ENCODE measurements around the gene HUS1. TPM values are rescaled to one million over a fixed set of nuclear protein-coding genes. Genes with fewer than 3 reads are reported as not detected.

Gene HUS1
- total RNA-seq, 5 donors from 2014 or later (not counting 1 experiment from before 2014, with no cell fraction given) = 56.9 to 71.0 (median 59.4) TPM

DNA sequence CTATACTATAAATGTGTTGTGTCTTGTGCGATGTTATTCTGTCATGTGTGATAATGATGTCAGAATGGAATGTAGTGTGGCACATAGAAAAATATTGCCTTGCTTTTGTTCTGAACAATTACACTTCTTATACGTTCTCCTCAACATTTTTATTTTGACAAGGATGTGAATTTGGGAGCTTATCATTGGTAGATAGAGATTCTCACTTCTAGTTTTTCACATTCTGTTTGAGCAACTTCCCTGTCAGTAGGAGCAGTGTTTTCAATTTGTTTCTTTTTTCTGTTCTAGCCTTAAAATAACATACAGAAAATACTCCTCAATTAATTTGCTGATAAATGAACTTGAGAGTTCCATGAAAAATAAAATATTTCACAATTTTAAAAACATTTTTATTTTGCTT lies 31.9 kb upstream of the HUS1 start:
- Mint-ChIP-seq H3K9me3 (peaks cover 0 to 5% (median 0%) of the 10 kb centered on the region in 3 donors), H3K36me3 (no peaks in the 10 kb centered on the region), H3K27me3 (peaks cover 13 to 14% of the 10 kb centered on the region in 2 donors), H3K27ac (no peak overlapping the region), H3K4me3 (no peak overlapping the region), H3K4me1 (no peaks in the 10 kb centered on the region)
- ChIA-PET CTCF (interaction anchor here in 1 of 2 donors (1.2 kb wide), 1 partner anchor 66 kb away, joined by 3 read pairs; no protein-coding TSS in a partner anchor), POLR2A (interaction anchor here in 1 of 2 donors (0.5 kb wide), 1 partner anchor 30 kb away, joined by 3 read pairs; no protein-coding TSS in a partner anchor)
- H3K4me1 ChIP-seq (ENCODE audit: control insufficient read depth in 1 of 2, extremely low read depth in 1 of 2, insufficient read depth in 2 of 2, low read length in 2 of 2) = no peaks in the 10 kb centered on the region
- peaks cover 0 to 11% of the 10 kb centered on the region in 2 experiments for H3K27me3 ChIP-seq (replicated peaks in 1 of 2; ENCODE audit: control insufficient read depth in 2 of 2, extremely low read depth in 1 of 2, insufficient read depth in 2 of 2, low read length in 1 of 2)
- no peaks in the 10 kb centered on the region for H3K36me3 ChIP-seq (ENCODE audit: control insufficient read depth in 2 of 2, extremely low read depth in 1 of 2, insufficient read depth in 1 of 2, low read length in 1 of 2)
- no peak overlapping the region for H3K27ac ChIP-seq (ENCODE audit: low read length)
- DNase-seq (no peak), ATAC-seq (replicated peaks in 1 of 4) (no peak)
- WGBS (ENCODE audit: insufficient coverage) = no CpG with 5 or more reads among the region's 2 CpGs
- H3K4me3 ChIP-seq (ENCODE audit: control insufficient read depth in 1 of 2, extremely low read depth in 1 of 2, low read length in 1 of 2) = no peak overlapping the region
- no peaks in the 10 kb centered on the region for H3K9me3 ChIP-seq

DNA sequence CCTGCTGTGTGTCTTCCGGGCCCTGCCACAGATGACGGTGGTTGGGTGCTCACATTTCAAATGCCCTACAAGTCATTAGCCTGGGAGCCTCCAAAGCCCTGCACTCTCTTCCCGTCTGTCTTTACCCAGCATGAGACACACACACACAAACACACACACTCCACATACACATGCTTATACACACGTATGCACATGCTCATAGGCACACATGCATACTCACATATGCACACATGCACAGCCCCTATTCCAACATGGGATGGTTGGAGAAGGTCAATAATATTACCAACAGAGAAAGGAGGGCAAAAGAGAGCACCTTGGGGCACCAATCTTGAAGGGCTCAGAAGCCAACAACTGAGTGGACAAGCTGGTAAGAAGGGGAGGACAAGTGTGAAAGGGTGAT lies 30.5 kb upstream of the HUS1 start:
- DNase-seq (no peak), ATAC-seq (replicated peaks in 1 of 4) (no peak)
- H3K4me3 ChIP-seq (ENCODE audit: control insufficient read depth in 1 of 2, extremely low read depth in 1 of 2, low read length in 1 of 2) = no peak overlapping the region
- POLR2A ChIA-PET = interaction anchor here in 1 of 2 donors (0.6 kb wide), 1 partner anchor 10 kb away, joined by 4 read pairs; no protein-coding TSS in a partner anchor
- Mint-ChIP-seq H3K27me3 (peaks cover 11 to 12% of the 10 kb centered on the region in 2 donors), H3K9me3 (peaks cover 0 to 5% (median 0%) of the 10 kb centered on the region in 3 donors), H3K27ac (no peak overlapping the region), H3K36me3 (no peaks in the 10 kb centered on the region), H3K4me1 (no peaks in the 10 kb centered on the region), H3K4me3 (no peak overlapping the region)
- no peaks in the 10 kb centered on the region for H3K9me3 ChIP-seq
- no peak overlapping the region for H3K27ac ChIP-seq (ENCODE audit: low read length)
- no peaks in the 10 kb centered on the region for H3K4me1 ChIP-seq (ENCODE audit: control insufficient read depth in 1 of 2, extremely low read depth in 1 of 2, insufficient read depth in 2 of 2, low read length in 2 of 2)
- peaks cover 0 to 8% of the 10 kb centered on the region in 2 experiments for H3K27me3 ChIP-seq (replicated peaks in 1 of 2; ENCODE audit: control insufficient read depth in 2 of 2, extremely low read depth in 1 of 2, insufficient read depth in 2 of 2, low read length in 1 of 2)
- CTCF ChIA-PET = no interaction called here
- 100% methylated on average over 3 of the region's 4 CpGs for WGBS (ENCODE audit: insufficient coverage)
- H3K36me3 ChIP-seq (ENCODE audit: control insufficient read depth in 2 of 2, extremely low read depth in 1 of 2, insufficient read depth in 1 of 2, low read length in 1 of 2) = no peaks in the 10 kb centered on the region

DNA sequence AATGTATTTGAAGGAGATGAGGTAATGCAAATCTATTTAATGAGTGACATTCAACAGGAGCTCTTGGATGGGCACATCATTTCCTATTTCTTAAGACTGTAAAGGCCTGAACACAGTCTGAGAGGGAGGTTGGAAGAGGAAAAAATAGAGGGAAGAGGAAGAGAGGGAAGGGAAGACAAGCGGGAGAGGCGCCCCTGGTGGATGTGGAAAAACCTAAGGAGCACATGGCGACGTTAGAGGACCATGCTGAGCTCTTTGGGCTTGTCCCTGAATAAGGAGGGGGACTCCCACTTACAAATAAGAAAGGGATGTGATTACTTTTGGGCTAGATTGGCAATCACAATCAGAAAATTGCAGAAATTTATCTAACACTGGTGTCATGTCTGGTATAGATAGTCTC lies 29.8 kb upstream of the HUS1 start:
- WGBS (ENCODE audit: insufficient coverage) = no CpG with 5 or more reads among the region's 4 CpGs

DNA sequence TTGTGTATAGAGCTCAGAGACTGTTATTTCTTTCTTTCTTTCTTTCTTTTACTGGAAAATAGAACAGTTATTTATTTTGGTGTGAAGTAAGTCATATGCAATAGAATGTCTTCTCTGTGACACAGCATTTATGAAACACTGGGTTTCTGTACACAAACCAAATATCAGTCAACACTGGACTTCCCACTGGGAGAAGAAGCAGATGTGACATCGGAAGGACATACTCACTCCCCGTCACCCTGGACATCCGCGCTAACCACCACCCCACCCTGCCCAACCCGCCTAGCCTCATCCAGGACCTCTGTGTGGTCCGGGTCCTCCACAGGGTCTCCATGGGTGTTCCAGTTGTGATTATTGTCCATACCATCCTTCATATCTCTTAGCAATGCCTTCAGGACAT lies 27.5 kb upstream of the HUS1 start:
- POLR2A ChIA-PET = no interaction called here
- ATAC-seq (replicated peaks in 1 of 4) (no peak), DNase-seq (no peak)
- Histone ChIP-seq H3K4me3 (ENCODE audit: control insufficient read depth in 1 of 2, extremely low read depth in 1 of 2, low read length in 1 of 2) (no peak overlapping the region), H3K27ac (ENCODE audit: low read length) (no peak overlapping the region), H3K36me3 (ENCODE audit: control insufficient read depth in 2 of 2, extremely low read depth in 1 of 2, insufficient read depth in 1 of 2, low read length in 1 of 2) (no peaks in the 10 kb centered on the region), H3K4me1 (ENCODE audit: control insufficient read depth in 1 of 2, extremely low read depth in 1 of 2, insufficient read depth in 2 of 2, low read length in 2 of 2) (no peaks in the 10 kb centered on the region), H3K9me3 (no peaks in the 10 kb centered on the region), H3K27me3 (replicated peaks in 1 of 2; ENCODE audit: control insufficient read depth in 2 of 2, extremely low read depth in 1 of 2, insufficient read depth in 2 of 2, low read length in 1 of 2) (peaks cover 0 to 4% of the 10 kb centered on the region in 2 experiments)
- H3K4me1 Mint-ChIP-seq = no peaks in the 10 kb centered on the region
- peaks cover 14 to 15% of the 10 kb centered on the region in 2 donors for H3K27me3 Mint-ChIP-seq
- no peaks in the 10 kb centered on the region for H3K9me3 Mint-ChIP-seq
- 80% methylated on average over 1 of the region's 6 CpGs for WGBS (ENCODE audit: insufficient coverage)
- H3K4me3 Mint-ChIP-seq = no peak overlapping the region
- no peaks in the 10 kb centered on the region for H3K36me3 Mint-ChIP-seq
- no peak overlapping the region for H3K27ac Mint-ChIP-seq
- CTCF ChIA-PET = interaction anchor here in 1 of 2 donors (0.6 kb wide), 1 partner anchor 709 kb away, joined by 6 read pairs; no protein-coding TSS in a partner anchor

More for the DNA sequence above, 29.8 kb upstream of the HUS1 start:
- no peak overlapping the region for H3K27ac ChIP-seq (ENCODE audit: low read length)
- H3K4me1 ChIP-seq (ENCODE audit: control insufficient read depth in 1 of 2, extremely low read depth in 1 of 2, insufficient read depth in 2 of 2, low read length in 2 of 2) = no peaks in the 10 kb centered on the region
- no peaks in the 10 kb centered on the region for H3K36me3 ChIP-seq (ENCODE audit: control insufficient read depth in 2 of 2, extremely low read depth in 1 of 2, insufficient read depth in 1 of 2, low read length in 1 of 2)
- no peak for ATAC-seq (replicated peaks in 1 of 4)
- no peak overlapping the region for H3K27ac Mint-ChIP-seq
- no peak overlapping the region for H3K4me3 ChIP-seq (ENCODE audit: control insufficient read depth in 1 of 2, extremely low read depth in 1 of 2, low read length in 1 of 2)
- H3K27me3 Mint-ChIP-seq = peaks cover 14 to 15% of the 10 kb centered on the region in 2 donors
- ChIA-PET POLR2A (interaction anchor here in 1 of 2 donors (0.7 kb wide), 1 partner anchor 14 kb away, joined by 10 read pairs; no protein-coding TSS in a partner anchor), CTCF (no interaction called here)
- no peaks in the 10 kb centered on the region for H3K9me3 ChIP-seq
- no peaks in the 10 kb centered on the region for H3K36me3 Mint-ChIP-seq
- no peak for DNase-seq
- H3K4me3 Mint-ChIP-seq = no peak overlapping the region
- H3K27me3 ChIP-seq (replicated peaks in 1 of 2; ENCODE audit: control insufficient read depth in 2 of 2, extremely low read depth in 1 of 2, insufficient read depth in 2 of 2, low read length in 1 of 2) = peaks cover 0 to 8% of the 10 kb centered on the region in 2 experiments
- peaks cover 0 to 5% (median 0%) of the 10 kb centered on the region in 3 donors for H3K9me3 Mint-ChIP-seq
- no peaks in the 10 kb centered on the region for H3K4me1 Mint-ChIP-seq

DNA sequence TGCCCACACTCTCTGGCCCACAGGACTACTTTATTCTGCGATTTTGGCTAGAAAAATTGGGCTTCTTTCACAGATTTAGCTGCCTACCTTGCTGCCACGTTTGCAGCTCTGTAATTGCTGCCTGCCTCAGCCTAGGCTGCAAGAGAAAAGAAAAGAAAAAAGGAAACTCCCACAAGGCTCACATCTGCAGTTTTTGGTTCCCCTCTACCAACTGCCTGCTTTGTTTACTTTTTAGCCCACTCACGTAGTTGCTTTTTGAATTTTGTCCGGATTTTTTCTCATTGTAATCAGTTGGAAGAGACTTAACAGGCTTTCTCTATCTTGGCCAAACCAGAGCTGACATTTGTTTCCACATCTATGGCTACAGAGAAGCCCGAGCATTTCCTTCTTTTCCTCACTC lies 25.2 kb upstream of the HUS1 start:
- H3K9me3 Mint-ChIP-seq = no peaks in the 10 kb centered on the region
- H3K27me3 Mint-ChIP-seq = peaks cover 14 to 15% of the 10 kb centered on the region in 2 donors
- Histone ChIP-seq H3K4me3 (ENCODE audit: control insufficient read depth in 1 of 2, extremely low read depth in 1 of 2, low read length in 1 of 2) (no peak overlapping the region), H3K4me1 (ENCODE audit: control insufficient read depth in 1 of 2, extremely low read depth in 1 of 2, insufficient read depth in 2 of 2, low read length in 2 of 2) (no peaks in the 10 kb centered on the region), H3K36me3 (ENCODE audit: control insufficient read depth in 2 of 2, extremely low read depth in 1 of 2, insufficient read depth in 1 of 2, low read length in 1 of 2) (no peaks in the 10 kb centered on the region), H3K27me3 (replicated peaks in 1 of 2; ENCODE audit: control insufficient read depth in 2 of 2, extremely low read depth in 1 of 2, insufficient read depth in 2 of 2, low read length in 1 of 2) (peaks cover 0 to 4% of the 10 kb centered on the region in 2 experiments), H3K9me3 (no peaks in the 10 kb centered on the region), H3K27ac (ENCODE audit: low read length) (no peak overlapping the region)
- no peaks in the 10 kb centered on the region for H3K36me3 Mint-ChIP-seq
- ChIA-PET POLR2A (no interaction called here), CTCF (interaction anchor here in 1 of 2 donors (0.6 to 1.0 kb wide), 3 partner anchors 69 to 1736 kb away, joined by 3 to 4 read pairs (median 3); no protein-coding TSS in a partner anchor)
- H3K27ac Mint-ChIP-seq = no peak overlapping the region
- 46% methylated on average over 2 of the region's 5 CpGs for WGBS (ENCODE audit: insufficient coverage)
- DNase-seq (no peak), ATAC-seq (replicated peaks in 1 of 4) (no peak)
- H3K4me1 Mint-ChIP-seq = no peaks in the 10 kb centered on the region
- no peak overlapping the region for H3K4me3 Mint-ChIP-seq

DNA sequence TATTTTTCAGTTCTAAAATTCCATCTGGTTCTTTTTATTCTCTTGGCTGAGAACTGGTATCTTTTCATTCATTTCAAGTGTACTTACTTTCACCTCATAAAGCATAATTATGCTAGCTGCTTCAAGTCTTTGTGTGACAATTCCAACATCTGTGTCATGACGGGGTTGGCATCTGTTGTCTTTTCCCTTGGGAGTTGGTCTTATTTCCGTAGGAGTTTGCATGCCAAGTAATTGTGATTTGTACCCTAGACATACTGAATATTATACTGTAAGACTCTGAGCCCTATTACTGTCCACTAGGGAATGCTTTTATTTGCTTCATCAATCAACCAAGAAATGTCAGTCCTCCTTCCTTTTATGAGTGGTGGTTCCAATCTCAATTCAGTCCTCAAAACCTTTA lies 24.6 kb upstream of the HUS1 start:
- POLR2A ChIA-PET = no interaction called here
- H3K27ac ChIP-seq (ENCODE audit: low read length) = no peak overlapping the region
- Mint-ChIP-seq H3K9me3 (no peaks in the 10 kb centered on the region), H3K27ac (no peak overlapping the region), H3K4me1 (no peaks in the 10 kb centered on the region), H3K27me3 (peaks cover 11 to 12% of the 10 kb centered on the region in 2 donors), H3K4me3 (no peak overlapping the region), H3K36me3 (no peaks in the 10 kb centered on the region)
- H3K27me3 ChIP-seq (replicated peaks in 1 of 2; ENCODE audit: control insufficient read depth in 2 of 2, extremely low read depth in 1 of 2, insufficient read depth in 2 of 2, low read length in 1 of 2) = peaks cover 0 to 4% of the 10 kb centered on the region in 2 experiments
- no peak for DNase-seq
- H3K4me1 ChIP-seq (ENCODE audit: control insufficient read depth in 1 of 2, extremely low read depth in 1 of 2, insufficient read depth in 2 of 2, low read length in 2 of 2) = no peaks in the 10 kb centered on the region
- CTCF ChIA-PET = interaction anchor here in 1 of 2 donors (0.6 kb wide), 1 partner anchor 69 kb away, joined by 3 read pairs; no protein-coding TSS in a partner anchor
- no CpG with 5 or more reads among the region's 2 CpGs for WGBS (ENCODE audit: insufficient coverage)
- H3K9me3 ChIP-seq = no peaks in the 10 kb centered on the region
- ATAC-seq (replicated peaks in 1 of 4) = no peak
- no peaks in the 10 kb centered on the region for H3K36me3 ChIP-seq (ENCODE audit: control insufficient read depth in 2 of 2, extremely low read depth in 1 of 2, insufficient read depth in 1 of 2, low read length in 1 of 2)
- no peak overlapping the region for H3K4me3 ChIP-seq (ENCODE audit: control insufficient read depth in 1 of 2, extremely low read depth in 1 of 2, low read length in 1 of 2)

All from T-cell (primary cell).